ENCODE measurements around the gene B3GNT7.

B3GNT7 gene

GRCh38 chr2:231383416-231384108, 11.9 kb upstream of the B3GNT7 start:
- in situ Hi-C loops (cut with MboI; ENCODE audit: low sequenced_read_pairs): no loop called here

DNA sequence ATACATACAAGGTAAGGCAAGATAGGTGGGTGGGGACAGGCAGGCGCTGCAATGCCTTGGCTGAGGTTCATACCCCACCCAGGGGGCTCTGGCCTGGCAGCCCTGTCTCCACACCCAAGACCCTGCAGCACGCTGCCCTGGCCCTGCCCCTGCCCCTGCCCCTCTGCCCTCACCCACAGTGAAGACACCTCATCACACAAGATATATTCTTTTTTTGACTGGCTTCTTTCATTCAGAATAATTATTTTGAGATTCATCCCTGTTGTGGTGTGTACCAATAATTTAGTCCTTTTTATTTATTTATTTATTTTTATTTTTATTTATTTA, 11.4 kb upstream of the B3GNT7 start:
- in situ Hi-C loops (cut with MboI; ENCODE audit: low sequenced_read_pairs): no loop called here

DNA sequence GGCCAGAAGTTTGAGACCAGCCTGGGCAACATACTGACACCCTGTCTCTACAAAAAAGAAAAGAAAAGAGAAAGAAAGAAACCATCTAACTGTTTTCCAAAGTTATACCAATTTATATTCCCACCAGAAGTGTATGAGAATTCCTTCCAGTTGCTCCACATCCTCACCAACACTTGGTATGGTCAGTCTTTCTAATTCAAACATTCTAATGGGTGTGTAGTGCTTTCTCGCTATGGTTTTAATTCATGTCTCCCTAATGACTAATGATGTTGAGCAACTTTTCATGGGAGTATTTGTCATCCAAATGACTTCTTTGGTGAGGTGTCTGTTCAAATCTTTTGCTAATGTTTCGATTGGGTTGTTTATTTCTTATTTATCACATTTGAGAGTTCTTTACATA, 10.5 kb upstream of the B3GNT7 start:
- in situ Hi-C loops (cut with MboI; ENCODE audit: low sequenced_read_pairs): no loop called here

GRCh38 chr2:231385429-231385828, 10.1 kb upstream of the B3GNT7 start:
- in situ Hi-C loops (cut with MboI; ENCODE audit: low sequenced_read_pairs): no loop called here

DNA sequence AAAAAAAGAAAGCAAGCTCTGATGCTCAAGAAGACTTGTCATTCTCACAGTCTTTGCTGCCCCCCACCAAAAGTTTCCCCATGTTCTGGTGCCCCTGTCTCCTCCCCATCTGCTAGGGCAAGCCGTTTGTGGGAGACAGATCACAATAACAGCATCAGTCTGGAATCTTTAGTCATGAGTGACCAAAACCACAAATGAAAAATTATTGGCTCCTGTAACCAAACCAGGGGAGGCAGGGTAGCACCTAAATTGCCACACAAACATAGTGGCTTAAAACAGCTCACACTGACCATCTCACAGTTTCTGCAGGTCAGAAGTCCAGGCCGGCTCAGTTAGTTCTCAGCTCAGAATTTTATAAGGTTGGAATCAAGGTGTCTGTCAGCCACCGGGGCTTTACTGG, 9.1 kb upstream of the B3GNT7 start:
- in situ Hi-C loops (cut with MboI; ENCODE audit: low sequenced_read_pairs): no loop called here

DNA sequence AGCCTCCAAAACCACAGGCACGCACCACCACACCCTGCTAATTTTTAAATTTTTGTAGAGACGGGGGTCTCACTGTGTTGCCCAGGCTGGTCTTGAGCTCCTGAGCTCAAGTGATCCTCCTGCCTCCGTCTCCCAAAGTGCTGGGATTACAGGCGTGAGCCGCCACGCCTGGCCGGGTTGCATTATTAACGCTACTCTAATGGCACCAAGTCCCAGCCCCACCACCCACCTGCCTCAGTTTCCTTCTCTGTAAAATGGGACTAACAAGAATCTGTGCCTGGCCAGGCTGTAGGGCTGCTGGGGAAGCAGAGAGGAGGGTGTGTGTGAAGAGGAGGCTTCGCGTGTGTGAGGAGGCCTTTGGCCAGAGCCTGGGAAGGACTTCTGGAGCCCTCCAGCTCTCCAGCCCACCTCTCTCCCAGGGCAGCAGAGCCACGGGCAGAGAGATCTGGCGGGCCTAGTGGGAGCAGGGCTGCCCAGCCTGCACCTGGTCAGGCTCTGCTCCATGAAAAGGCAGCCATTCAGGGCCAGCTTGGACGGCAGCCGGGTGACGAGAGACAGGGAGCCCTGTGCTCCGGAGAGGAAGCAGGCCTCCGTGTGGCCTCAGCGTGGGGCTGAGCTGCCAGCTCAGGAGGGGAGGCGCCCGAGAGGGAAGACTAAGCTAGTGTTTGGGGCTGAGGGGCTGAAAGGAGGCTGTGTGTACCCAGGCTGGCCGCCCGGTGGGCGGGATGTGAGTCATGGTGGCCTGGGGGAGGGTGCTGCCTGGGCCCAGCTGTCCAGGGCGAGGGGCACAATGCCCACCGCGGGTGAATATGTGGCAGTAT, 7.4 kb upstream of the B3GNT7 start:
- in situ Hi-C loops (cut with MboI; ENCODE audit: low sequenced_read_pairs): no loop called here

DNA sequence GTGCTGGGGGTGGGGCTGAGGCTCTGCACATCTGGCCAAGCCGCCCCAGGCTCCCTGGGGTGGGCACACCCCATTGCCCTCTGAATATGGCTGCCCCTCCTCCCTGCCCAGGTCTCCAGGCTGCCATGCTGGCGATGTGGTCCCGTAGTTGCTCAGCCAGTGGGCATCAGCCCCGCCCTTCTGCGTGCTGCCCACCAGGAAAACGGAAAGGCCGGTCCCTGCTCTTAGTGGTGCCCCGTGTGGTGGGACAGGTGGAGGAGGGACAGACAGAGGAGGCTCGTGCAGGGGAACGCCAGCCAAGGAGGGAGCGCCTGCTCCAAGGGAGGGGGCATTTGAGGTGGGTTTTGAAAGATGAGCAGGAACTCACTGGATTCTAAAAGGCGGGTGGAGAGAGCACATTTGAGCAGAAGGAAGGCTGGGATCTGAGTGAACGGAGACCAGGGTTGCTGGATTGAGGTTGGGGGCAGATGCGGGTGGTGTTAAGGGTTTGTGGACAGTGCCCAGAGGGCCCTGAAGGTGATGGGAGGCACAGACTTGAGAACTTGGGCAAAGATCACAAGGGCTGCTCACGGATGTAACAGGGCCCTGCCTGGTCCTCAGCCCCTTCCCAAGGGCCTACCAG, 6.7 kb upstream of the B3GNT7 start:
- in situ Hi-C loops (cut with MboI; ENCODE audit: low sequenced_read_pairs): no loop called here

GRCh38 chr2:231390667-231391066, 4.8 kb upstream of the B3GNT7 start:
- in situ Hi-C loops (cut with MboI; ENCODE audit: low sequenced_read_pairs): no loop called here

- in situ Hi-C loops (cut with MboI; ENCODE audit: low sequenced_read_pairs): no loop called here
Observed at GRCh38 chr2:231391981-231392380, 3.5 kb upstream of the B3GNT7 start.

- in situ Hi-C loops (cut with MboI; ENCODE audit: low sequenced_read_pairs): no loop called here
Observed at GRCh38 chr2:231392431-231393148, 2.9 kb upstream of the B3GNT7 start.

GRCh38 chr2:231393149-231394131, 2.1 kb upstream of the B3GNT7 start:
- in situ Hi-C loops (cut with MboI; ENCODE audit: low sequenced_read_pairs): no loop called here

DNA sequence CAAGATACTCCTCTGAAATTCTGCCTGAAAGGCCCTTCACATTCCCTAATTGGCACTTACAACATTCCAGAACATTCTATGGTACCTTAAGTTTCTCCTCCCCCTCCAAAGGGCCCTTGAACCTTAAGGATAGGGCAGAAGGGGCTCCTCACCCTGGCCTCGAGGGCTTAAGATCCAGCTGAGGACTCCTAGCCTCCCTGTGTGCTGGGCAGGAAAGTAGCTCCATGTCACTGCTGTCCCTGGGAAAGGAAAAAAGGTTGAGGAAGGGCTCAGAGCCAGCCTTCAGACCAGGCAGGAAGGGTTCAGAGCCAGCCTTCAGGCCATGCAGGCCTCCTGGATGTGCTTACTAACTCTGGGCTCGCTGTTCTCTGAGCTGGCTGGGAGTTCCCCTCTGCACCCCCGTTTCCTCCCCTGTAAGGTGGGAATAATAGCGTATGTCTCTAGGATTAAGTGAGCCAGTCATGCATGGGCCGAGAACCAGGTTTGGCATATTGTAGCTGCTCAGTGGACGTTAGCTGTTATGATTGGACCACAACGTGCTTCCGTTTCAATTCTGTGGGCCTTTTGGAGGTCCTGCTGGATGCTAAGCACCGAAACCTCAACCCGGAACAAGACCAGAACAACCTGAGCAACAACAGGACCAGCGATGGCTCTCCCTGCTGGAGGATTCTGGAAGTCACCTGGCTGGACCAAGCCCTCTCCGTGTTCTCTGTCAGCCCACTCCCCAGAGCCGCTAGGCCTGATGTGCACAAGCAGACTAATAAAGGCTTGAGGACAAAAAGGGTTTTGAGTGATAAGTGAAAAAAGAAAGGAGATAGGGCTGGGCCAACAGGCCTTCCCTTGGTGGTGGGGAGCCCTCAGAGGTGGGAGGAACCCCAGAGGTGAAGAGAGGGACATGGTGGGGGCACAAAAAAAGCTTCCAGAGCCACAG, 1.0 kb upstream of the B3GNT7 start:
- in situ Hi-C loops (cut with MboI; ENCODE audit: low sequenced_read_pairs): no loop called here

DNA sequence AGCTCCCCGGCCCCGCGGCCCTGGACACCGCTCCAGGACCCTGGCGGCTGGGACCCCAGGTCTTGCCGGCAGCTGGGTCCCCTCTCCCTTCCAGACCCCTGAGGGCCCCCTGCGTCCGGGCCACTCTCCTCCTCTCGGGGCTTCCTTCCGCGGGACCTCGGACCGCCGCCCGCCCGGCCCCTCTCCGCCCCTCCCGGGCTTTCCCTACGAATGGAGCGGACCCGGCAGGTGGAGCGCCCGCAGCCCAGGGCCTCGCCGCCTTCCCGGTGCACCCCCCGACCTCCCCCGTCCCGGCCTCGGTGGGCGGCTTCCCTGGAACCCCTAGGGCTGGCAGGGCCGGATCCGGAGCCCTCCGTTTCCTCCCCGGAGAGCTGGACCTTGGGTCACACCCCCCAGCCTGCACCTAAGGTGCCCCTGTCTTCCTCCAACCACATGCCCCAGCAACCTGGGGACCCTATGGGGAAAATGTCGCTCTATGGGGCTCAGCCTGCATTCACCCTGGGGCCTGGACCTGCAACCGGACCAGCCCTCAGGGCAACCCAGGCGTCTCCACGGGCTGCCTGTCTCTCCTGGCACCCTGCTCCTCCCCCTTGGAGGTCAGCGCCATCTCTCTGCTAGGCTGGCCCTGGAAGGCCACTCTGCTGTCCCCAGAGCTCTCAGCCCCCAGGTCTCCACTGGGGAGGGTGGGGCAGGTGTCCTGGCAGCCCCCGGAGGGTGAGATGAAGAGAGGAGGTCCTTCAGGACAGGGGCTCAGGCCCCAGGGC, 730 bp downstream of the B3GNT7 start:
- in situ Hi-C loops (cut with MboI; ENCODE audit: low sequenced_read_pairs): no loop called here

- in situ Hi-C loops (cut with MboI; ENCODE audit: low sequenced_read_pairs): no loop called here
Observed at GRCh38 chr2:231397011-231397927, 1.8 kb downstream of the B3GNT7 start.

- in situ Hi-C loops (cut with MboI; ENCODE audit: low sequenced_read_pairs): no loop called here
Observed at GRCh38 chr2:231397928-231398294, 2.4 kb downstream of the B3GNT7 start.

GRCh38 chr2:231398585-231398984, 3.1 kb downstream of the B3GNT7 start:
- in situ Hi-C loops (cut with MboI; ENCODE audit: low sequenced_read_pairs): no loop called here

GRCh38 chr2:231399046-231399852, 3.7 kb downstream of the B3GNT7 start:
- in situ Hi-C loops (cut with MboI; ENCODE audit: low sequenced_read_pairs): no loop called here
